HPDE6-E6E7 (cell line): ENCODE measurements around the gene ARX.

ENCODE experiments used
- DNase-seq: peaks from one replicate; pipeline ENCODE4 v3.0.0; 2011; ENCODE audit warnings: missing footprints; ENCODE audit errors: extremely low spot score

The ARX gene

GRCh38 chrX:25015486-25016360, at the start of gene ARX:
Gene ARX, minus strand, starts transcription at chrX:25015965. Its CDS starts 228 bp downstream, at chrX:25015737.
- DNase-seq = peak; percentile 61

- no peak for DNase-seq
Observed at GRCh38 chrX:25059273-25059672, 43.5 kb upstream of the ARX start.

- DNase-seq = no peak
Observed at GRCh38 chrX:25052798-25053534, 37.2 kb upstream of the ARX start.

GRCh38 chrX:25049971-25050370, 34.2 kb upstream of the ARX start:
- no peak for DNase-seq

GRCh38 chrX:25049357-25049756, 33.6 kb upstream of the ARX start:
- no peak for DNase-seq

GRCh38 chrX:25048178-25048577, 32.4 kb upstream of the ARX start:
- no peak for DNase-seq

GRCh38 chrX:25043192-25043591, 27.4 kb upstream of the ARX start:
- no peak for DNase-seq

- DNase-seq = no peak
Observed at GRCh38 chrX:25039036-25039435, 23.3 kb upstream of the ARX start.

- DNase-seq = no peak
Observed at GRCh38 chrX:25034889-25035288, 19.1 kb upstream of the ARX start.

GRCh38 chrX:25029288-25029825, 13.6 kb upstream of the ARX start:
- DNase-seq = no peak

GRCh38 chrX:25028726-25029125, 13.0 kb upstream of the ARX start:
- no peak for DNase-seq

GRCh38 chrX:25026576-25026975, 10.8 kb upstream of the ARX start:
- DNase-seq = no peak

- no peak for DNase-seq
Observed at GRCh38 chrX:25025615-25026014, 9.8 kb upstream of the ARX start.

GRCh38 chrX:25023908-25024307, 8.1 kb upstream of the ARX start:
- DNase-seq = no peak

GRCh38 chrX:25022499-25023325, 6.9 kb upstream of the ARX start:
- DNase-seq = no peak

GRCh38 chrX:25020905-25021449, 5.2 kb upstream of the ARX start:
- no peak for DNase-seq

- DNase-seq = no peak
Observed at GRCh38 chrX:25020391-25020904, 4.7 kb upstream of the ARX start.

GRCh38 chrX:25019707-25020390, 4.1 kb upstream of the ARX start:
- DNase-seq = no peak

GRCh38 chrX:25018682-25019081, 2.9 kb upstream of the ARX start:
- DNase-seq = no peak

GRCh38 chrX:25017667-25018247, 2.0 kb upstream of the ARX start:
- DNase-seq = no peak
